ENCODE data around the gene NPHP3. TPM values are rescaled to one million over a fixed set of nuclear protein-coding genes. Genes with fewer than 3 reads are reported as not detected.

NPHP3 gene
- total RNA-seq, 2 experiments from 2014 or later = 25.5 to 27.4 TPM

GRCh38 chr3:132710311-132710710 is 11.9 kb downstream of the NPHP3 start:
- H3K27me3 Mint-ChIP-seq = no peaks in the 10 kb centered on the region
- peaks cover 18% of the 10 kb centered on the region for H3K4me1 Mint-ChIP-seq (ENCODE audit: low read depth)
- CTCF ChIA-PET = no interaction called here
- ATAC-seq (ENCODE audit: poor library complexity) (no peak), DNase-seq (no peak)
- POLR2A ChIA-PET = interaction anchor here (0.9 kb wide), 1 partner anchor 10 kb away, joined by 3 read pairs; no protein-coding TSS in a partner anchor
- intact Hi-C loops (cut with DNase I, micrococcal nuclease) = no loop called here
- H3K27ac Mint-ChIP-seq = no peak overlapping the region
- peaks cover 65% of the 10 kb centered on the region for H3K36me3 ChIP-seq (ENCODE audit: insufficient read depth, low read length)
- no peak overlapping the region for H3K4me3 ChIP-seq (ENCODE audit: low read length)
- no peak overlapping the region for H3K27ac ChIP-seq (ENCODE audit: low read depth in 1 of 2, low read length in 2 of 2)
- no peak overlapping the region for H3K4me3 Mint-ChIP-seq
- H3K36me3 Mint-ChIP-seq (ENCODE audit: low read depth) = peaks cover 85% of the 10 kb centered on the region
- H3K27me3 ChIP-seq (ENCODE audit: control insufficient read depth in 1 of 2, insufficient read depth in 2 of 2, low read length in 2 of 2) = no peaks in the 10 kb centered on the region
- TF ChIP-seq, protein P1, sequence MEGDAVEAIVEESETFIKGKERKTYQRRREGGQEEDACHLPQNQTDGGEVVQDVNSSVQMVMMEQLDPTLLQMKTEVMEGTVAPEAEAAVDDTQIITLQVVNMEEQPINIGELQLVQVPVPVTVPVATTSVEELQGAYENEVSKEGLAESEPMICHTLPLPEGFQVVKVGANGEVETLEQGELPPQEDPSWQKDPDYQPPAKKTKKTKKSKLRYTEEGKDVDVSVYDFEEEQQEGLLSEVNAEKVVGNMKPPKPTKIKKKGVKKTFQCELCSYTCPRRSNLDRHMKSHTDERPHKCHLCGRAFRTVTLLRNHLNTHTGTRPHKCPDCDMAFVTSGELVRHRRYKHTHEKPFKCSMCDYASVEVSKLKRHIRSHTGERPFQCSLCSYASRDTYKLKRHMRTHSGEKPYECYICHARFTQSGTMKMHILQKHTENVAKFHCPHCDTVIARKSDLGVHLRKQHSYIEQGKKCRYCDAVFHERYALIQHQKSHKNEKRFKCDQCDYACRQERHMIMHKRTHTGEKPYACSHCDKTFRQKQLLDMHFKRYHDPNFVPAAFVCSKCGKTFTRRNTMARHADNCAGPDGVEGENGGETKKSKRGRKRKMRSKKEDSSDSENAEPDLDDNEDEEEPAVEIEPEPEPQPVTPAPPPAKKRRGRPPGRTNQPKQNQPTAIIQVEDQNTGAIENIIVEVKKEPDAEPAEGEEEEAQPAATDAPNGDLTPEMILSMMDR (IDR thresholded peaks at IDR 0.05) = no peak
- H3K4me1 ChIP-seq (ENCODE audit: insufficient read depth, low read length) = no peaks in the 10 kb centered on the region
- no peaks in the 10 kb centered on the region for H3K9me3 ChIP-seq (ENCODE audit: control insufficient read depth in 1 of 2, insufficient read depth in 1 of 2, low read length in 2 of 2)
- H3K9me3 Mint-ChIP-seq = no peaks in the 10 kb centered on the region

- H3K9me3 Mint-ChIP-seq = no peaks in the 10 kb centered on the region
- peaks cover 65% of the 10 kb centered on the region for H3K36me3 ChIP-seq (ENCODE audit: insufficient read depth, low read length)
- CTCF ChIA-PET = no interaction called here
These were observed 12.4 kb downstream of the NPHP3 start for GRCh38 chr3:132709761-132710160.

GRCh38 chr3:132703733-132704132 is 18.5 kb downstream of the NPHP3 start:
- CTCF ChIA-PET = no interaction called here
- POLR2A ChIA-PET = no interaction called here
- TF ChIP-seq, protein P1 (IDR thresholded peaks at IDR 0.05) = no peak
- Histone ChIP-seq H3K27ac (ENCODE audit: low read depth in 1 of 2, low read length in 2 of 2) (no peak overlapping the region), H3K4me1 (ENCODE audit: insufficient read depth, low read length) (no peaks in the 10 kb centered on the region), H3K9me3 (ENCODE audit: control insufficient read depth in 1 of 2, insufficient read depth in 1 of 2, low read length in 2 of 2) (no peaks in the 10 kb centered on the region), H3K36me3 (ENCODE audit: insufficient read depth, low read length) (peaks cover 76% of the 10 kb centered on the region), H3K27me3 (ENCODE audit: control insufficient read depth in 1 of 2, insufficient read depth in 2 of 2, low read length in 2 of 2) (no peaks in the 10 kb centered on the region), H3K4me3 (ENCODE audit: low read length) (no peak overlapping the region)
- Mint-ChIP-seq H3K9me3 (no peaks in the 10 kb centered on the region), H3K27ac (no peak overlapping the region), H3K36me3 (ENCODE audit: low read depth) (peaks cover 91% of the 10 kb centered on the region), H3K27me3 (no peaks in the 10 kb centered on the region), H3K4me3 (no peak overlapping the region), H3K4me1 (ENCODE audit: low read depth) (peaks cover 7% of the 10 kb centered on the region)
- ATAC-seq (ENCODE audit: poor library complexity) (no peak), DNase-seq (no peak)
- intact Hi-C loops (cut with DNase I, micrococcal nuclease) = no loop called here

More at GRCh38 chr3:132709761-132710160, 12.4 kb downstream of the NPHP3 start:
- DNase-seq (no peak), ATAC-seq (ENCODE audit: poor library complexity) (no peak)
- H3K27me3 ChIP-seq (ENCODE audit: control insufficient read depth in 1 of 2, insufficient read depth in 2 of 2, low read length in 2 of 2) = no peaks in the 10 kb centered on the region
- POLR2A ChIA-PET = interaction anchor here (0.9 kb wide), 1 partner anchor 10 kb away, joined by 3 read pairs; no protein-coding TSS in a partner anchor
- H3K27me3 Mint-ChIP-seq = no peaks in the 10 kb centered on the region
- H3K36me3 Mint-ChIP-seq (ENCODE audit: low read depth) = peaks cover 85% of the 10 kb centered on the region
- H3K4me1 ChIP-seq (ENCODE audit: insufficient read depth, low read length) = no peaks in the 10 kb centered on the region
- intact Hi-C loops (cut with DNase I, micrococcal nuclease) = no loop called here
- TF ChIP-seq, protein P1 (IDR thresholded peaks at IDR 0.05) = no peak
- no peak overlapping the region for H3K27ac ChIP-seq (ENCODE audit: low read depth in 1 of 2, low read length in 2 of 2)
- H3K27ac Mint-ChIP-seq = no peak overlapping the region
- H3K9me3 ChIP-seq (ENCODE audit: control insufficient read depth in 1 of 2, insufficient read depth in 1 of 2, low read length in 2 of 2) = no peaks in the 10 kb centered on the region
- peaks cover 18% of the 10 kb centered on the region for H3K4me1 Mint-ChIP-seq (ENCODE audit: low read depth)
- no peak overlapping the region for H3K4me3 ChIP-seq (ENCODE audit: low read length)
- H3K4me3 Mint-ChIP-seq = no peak overlapping the region
